ENCODE data around the gene PUS1.

DNA sequence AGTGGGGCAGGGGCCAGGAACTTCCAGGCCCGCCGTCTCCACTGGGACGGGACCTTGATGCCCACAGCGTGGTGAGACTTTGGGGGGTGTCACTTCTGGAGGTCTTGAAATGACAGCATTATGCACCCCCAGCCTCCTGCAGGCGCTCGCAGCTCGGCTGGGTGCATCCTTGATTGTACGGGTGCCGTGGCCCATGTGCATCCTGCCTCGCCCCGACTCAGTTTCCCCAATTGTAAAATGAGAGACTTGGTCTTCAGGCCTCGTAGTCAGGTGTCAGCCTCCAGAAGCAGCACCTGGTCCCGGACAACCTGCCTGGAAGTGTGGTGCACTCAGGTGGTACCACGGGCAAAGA lies 8.9 kb upstream of the PUS1 start:
- TF ChIP-seq, protein P1, sequence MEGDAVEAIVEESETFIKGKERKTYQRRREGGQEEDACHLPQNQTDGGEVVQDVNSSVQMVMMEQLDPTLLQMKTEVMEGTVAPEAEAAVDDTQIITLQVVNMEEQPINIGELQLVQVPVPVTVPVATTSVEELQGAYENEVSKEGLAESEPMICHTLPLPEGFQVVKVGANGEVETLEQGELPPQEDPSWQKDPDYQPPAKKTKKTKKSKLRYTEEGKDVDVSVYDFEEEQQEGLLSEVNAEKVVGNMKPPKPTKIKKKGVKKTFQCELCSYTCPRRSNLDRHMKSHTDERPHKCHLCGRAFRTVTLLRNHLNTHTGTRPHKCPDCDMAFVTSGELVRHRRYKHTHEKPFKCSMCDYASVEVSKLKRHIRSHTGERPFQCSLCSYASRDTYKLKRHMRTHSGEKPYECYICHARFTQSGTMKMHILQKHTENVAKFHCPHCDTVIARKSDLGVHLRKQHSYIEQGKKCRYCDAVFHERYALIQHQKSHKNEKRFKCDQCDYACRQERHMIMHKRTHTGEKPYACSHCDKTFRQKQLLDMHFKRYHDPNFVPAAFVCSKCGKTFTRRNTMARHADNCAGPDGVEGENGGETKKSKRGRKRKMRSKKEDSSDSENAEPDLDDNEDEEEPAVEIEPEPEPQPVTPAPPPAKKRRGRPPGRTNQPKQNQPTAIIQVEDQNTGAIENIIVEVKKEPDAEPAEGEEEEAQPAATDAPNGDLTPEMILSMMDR (IDR thresholded peaks at IDR 0.05; ENCODE audit: low read depth, low read length): no peak
- no peak for TF ChIP-seq POLR2A (IDR thresholded peaks at IDR 0.05; ENCODE audit: extremely low read depth, insufficient read length)

Measured in NB4 (cell line).